NCI-H748 treated with DMSO at 0.1 percent for 48 hours (cell line): ENCODE data around the gene MYO5B.
"Not testable (repeated sequence)": the region's sequence is repeated elsewhere in the genome, so short reads cannot be mapped to it uniquely, and the experiment has no call there.

Experiments used
- DNase-seq: peaks from one replicate; lab custom pipeline; 2025; lab: John Stamatoyannopoulos, UW

The MYO5B gene

GRCh38 chr18:49917742-49918141, 277.2 kb downstream of the MYO5B start:
- no peak for DNase-seq

- DNase-seq = no peak
Observed at GRCh38 chr18:49915352-49915751, 279.6 kb downstream of the MYO5B start.

GRCh38 chr18:49913221-49913620, 281.7 kb downstream of the MYO5B start:
- no peak for DNase-seq

GRCh38 chr18:49911427-49911826, 283.5 kb downstream of the MYO5B start:
- DNase-seq = peak; percentile 93

GRCh38 chr18:49910986-49911385, 284.0 kb downstream of the MYO5B start:
- DNase-seq = no peak

GRCh38 chr18:49910019-49910418, 284.9 kb downstream of the MYO5B start:
- no peak for DNase-seq

- no peak for DNase-seq
Observed at GRCh38 chr18:49907346-49907929, 287.5 kb downstream of the MYO5B start.

- no peak for DNase-seq
Observed at GRCh38 chr18:49905771-49906170, 289.2 kb downstream of the MYO5B start.

GRCh38 chr18:49904871-49905555, 289.9 kb downstream of the MYO5B start:
- no peak for DNase-seq

- DNase-seq = no peak
Observed at GRCh38 chr18:49901862-49902340, 293.0 kb downstream of the MYO5B start.

- no peak for DNase-seq
Observed at GRCh38 chr18:49899657-49900330, 295.2 kb downstream of the MYO5B start.

- no peak for DNase-seq
Observed at GRCh38 chr18:49898421-49898820, 296.5 kb downstream of the MYO5B start.

GRCh38 chr18:49894517-49895226, 300.3 kb downstream of the MYO5B start:
- no peak for DNase-seq

- no peak for DNase-seq
Observed at GRCh38 chr18:49893036-49893435, 301.9 kb downstream of the MYO5B start.

- DNase-seq = no peak
Observed at GRCh38 chr18:49892148-49892924, 302.6 kb downstream of the MYO5B start.

GRCh38 chr18:49890041-49890440, 304.9 kb downstream of the MYO5B start:
- DNase-seq = no peak

- DNase-seq = not testable (repeated sequence)
Observed at GRCh38 chr18:49889552-49889951, 305.4 kb downstream of the MYO5B start.

- DNase-seq = no peak
Observed at GRCh38 chr18:49886891-49887764, 307.8 kb downstream of the MYO5B start.

- DNase-seq = no peak
Observed at GRCh38 chr18:49884959-49885358, 310.0 kb downstream of the MYO5B start.

GRCh38 chr18:49884465-49884864, 310.5 kb downstream of the MYO5B start:
- DNase-seq = no peak

GRCh38 chr18:49880661-49881060, 314.3 kb downstream of the MYO5B start:
- no peak for DNase-seq
